ENCODE measurements around the gene PRKAR2B.

The PRKAR2B gene

DNA sequence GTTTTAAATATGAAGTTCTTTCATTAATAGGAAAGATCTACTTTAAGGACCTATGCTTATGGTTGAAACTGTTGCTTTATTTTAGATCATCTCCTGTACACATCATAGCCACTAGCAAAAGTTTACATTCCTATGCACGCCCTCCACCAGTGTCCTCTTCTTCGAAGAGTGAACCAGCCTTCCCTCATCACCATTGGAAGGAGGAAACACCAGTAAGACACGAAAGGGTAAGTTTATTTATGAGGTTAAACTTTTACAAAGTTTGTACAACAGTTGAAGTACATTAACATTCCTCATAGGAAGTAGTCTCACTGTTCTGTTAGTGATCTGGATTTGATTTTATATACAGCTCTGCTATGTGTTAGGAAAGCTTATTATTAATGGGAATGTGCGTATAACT, 141.2 kb downstream of the PRKAR2B start:
- no peak for DNase-seq (ENCODE audit: low spot score)

DNA sequence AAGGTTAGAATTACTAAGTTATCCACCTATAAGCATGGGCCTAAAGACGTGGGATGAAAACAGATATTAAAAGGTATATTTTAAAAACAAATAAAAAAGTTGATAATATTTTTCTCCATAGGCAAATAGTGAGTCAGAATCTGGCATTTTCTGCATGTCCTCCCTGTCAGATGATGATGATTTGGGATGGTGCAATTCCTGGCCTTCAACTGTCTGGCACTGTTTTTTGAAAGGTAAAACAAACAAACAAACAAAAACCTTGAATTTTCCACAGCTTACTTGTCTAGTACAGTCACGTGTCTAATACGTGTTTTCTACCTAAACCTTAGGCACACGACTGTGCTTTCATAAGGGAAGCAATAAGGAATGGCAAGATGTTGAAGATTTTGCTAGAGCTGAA, 141.7 kb downstream of the PRKAR2B start:
- DNase-seq (ENCODE audit: low spot score), result no peak

DNA sequence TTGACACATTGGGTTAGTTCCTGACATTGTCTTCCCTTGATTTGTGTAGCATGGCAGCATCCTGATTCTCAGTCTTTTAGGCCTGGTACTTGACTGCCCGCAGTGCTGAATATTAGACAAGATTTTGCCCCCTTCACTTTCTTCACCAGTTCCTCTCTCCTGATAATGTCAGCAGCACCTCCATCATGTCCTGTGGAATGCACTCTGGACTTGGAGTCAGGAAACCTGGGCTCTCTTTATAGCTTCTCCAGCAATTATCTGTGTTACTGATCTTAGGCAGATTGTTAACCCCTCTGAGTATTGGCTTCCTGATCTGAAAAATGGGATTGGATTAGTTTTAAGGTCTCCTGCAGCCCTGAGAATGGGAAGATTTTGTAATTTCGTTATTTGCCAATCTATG, 143.3 kb downstream of the PRKAR2B start:
- no peak for DNase-seq (ENCODE audit: low spot score)

DNA sequence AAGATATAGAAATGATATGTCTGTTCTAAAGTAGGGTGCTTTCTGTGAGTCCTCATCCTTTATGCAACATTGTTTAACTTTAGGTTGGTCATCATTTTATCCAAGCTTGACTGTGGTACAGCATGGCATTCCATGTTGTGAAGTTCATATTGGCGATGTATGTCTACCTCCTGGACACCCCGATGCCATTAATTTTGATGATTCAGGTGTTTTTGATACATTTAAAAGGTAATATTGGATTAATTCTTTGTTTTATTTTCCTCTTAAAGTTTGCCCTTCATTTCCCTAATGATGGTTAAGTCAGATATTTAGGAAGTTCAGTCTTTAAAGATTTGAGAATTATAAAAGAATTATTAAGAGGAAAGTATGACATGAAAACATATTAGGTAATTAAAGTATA, 145.6 kb downstream of the PRKAR2B start:
- no peak for DNase-seq (ENCODE audit: low spot score)

DNA sequence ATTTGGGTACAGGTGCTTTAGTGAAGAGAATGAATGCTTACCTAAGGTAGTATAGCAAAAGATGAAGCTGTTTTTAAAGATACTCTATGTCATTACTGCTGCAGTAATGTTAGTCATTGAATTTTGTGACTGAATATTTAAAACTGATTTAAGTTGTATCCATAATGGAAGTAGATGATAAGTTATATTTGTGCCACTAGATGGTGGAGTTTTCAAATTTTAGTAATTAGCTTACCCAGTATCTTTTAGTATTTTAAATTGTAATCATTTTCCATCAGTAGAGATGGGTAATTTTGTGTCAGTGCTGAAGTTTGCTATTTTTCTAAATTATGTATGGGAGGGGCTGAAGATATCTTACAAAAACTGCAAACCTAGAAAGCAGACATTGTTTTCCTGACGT, 149.5 kb downstream of the PRKAR2B start:
- no peak for DNase-seq (ENCODE audit: low spot score)

DNA sequence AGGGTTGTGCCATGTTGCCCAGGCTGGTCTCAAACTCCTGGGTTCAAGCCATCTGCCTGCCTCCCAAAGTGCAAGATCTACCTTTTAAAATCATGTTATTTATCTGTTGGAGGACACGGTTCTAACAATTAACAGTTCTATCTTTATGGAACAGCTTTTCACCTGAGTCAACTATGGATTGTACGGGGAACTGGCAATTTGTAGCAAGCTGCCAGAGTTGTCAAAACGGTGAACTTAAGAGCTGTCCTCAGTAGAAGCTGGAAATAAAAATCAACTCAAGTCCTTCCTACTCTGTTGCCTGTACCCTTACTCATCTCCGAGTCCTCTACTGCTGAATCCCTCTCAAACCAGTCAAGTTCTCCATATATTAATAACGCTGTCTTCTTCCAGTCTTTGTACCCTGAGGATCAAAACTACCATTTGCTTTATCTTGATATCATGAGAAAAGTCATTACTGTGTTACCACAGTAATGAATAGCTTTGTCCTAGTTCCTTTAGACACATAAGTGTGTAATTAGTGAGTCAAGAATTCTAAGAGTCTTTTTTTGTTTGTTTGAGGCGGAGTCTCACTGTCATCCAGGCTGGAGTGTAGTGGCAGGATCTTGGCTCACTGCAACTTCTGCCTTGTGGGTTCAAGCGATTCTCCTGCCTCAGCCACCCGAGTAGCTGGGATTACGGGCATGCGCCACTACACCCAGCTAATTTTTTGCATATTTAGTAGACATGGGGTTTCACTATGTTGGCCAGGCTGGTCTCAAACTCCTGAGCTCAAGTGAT, 152.5 kb downstream of the PRKAR2B start:
- no peak for DNase-seq (ENCODE audit: low spot score)

DNA sequence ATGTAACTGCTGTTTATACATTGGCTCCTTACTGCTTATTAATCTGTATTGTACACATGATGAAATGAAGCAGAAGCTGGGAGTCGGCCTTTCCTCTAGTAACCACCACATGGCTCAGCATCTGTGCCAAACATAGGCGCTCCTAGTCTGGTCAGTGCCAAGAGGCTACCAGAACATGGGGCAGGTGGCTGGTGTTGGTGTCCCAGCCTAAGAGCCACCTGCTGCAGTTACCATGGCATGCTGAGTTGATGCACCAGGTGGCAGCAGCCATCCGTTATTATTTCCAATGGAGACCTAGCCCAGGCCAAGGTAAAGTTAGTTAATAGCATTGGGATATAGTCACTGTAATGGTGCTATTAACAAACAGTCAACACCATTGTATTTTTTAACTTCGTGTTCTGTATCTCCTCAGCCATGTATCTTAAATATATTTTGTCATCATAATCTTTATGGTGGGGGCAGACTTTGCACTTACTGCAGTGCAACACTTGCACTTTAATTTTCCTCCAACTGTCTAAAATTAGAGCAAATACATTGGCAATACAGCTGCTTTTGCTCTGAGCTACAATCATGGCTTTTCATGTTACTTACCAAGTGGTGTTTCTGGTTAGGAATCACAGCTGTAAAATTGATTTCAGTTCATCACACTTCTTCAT, 157.4 kb downstream of the PRKAR2B start:
- DNase-seq (ENCODE audit: low spot score), result no peak

DNA sequence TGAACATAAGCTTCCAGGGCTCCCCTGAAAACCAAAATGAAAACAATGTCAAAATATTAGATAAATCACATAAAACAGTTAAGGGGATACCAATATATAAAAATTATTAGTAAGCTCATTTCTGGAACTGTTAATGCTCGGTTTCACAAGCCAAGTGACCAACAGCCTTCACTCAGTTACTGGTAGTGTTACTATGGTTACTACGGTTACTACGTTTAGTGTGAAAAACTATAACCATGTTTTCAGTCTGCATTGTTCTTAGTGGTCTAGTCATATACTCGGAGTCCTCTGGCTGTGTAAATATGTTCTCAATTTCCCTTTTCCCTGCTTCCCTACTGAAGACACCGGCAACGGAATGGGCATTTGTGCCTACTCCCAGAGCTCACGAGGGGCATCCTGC, 159.1 kb downstream of the PRKAR2B start:
- no peak for DNase-seq (ENCODE audit: low spot score)

DNA sequence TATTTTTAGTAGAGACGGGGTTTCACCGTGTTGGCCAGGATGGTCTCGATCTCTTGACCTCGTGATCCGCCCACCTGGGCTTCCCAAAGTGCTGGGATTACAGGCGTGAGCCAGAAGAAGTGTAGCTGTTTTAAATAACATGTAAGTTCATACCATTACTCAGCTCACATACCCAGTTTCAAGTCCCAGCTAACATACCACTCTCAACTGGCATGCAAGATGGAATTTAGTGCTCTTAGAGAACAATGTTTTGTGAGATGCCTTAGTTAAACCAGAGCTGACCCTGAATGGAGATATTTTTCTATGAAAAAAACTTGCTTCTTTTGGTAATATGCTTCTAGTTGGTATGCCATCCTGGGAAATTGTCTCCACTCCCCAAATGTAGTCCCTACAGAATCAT, 161.6 kb downstream of the PRKAR2B start:
- DNase-seq (ENCODE audit: low spot score), result no peak

DNA sequence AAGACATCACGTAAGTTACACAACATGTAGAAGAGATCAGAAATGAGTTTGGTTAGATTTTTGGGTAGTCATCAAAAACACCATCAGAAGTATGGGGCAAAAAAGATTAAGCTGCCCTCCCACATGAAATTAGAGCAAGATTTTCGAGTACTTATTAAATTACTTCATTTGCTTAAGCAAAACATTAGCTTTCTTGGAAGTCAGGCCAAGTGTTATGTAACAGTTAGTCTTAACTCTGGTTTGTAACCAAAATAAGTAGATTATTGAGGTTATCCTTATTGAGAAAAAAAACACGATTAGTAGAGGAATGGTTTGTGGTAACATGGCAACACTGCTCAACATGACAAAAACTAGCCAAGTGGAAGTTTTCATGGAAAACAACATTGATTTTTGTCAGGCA, 162.2 kb downstream of the PRKAR2B start:
- no peak for DNase-seq (ENCODE audit: low spot score)

DNA sequence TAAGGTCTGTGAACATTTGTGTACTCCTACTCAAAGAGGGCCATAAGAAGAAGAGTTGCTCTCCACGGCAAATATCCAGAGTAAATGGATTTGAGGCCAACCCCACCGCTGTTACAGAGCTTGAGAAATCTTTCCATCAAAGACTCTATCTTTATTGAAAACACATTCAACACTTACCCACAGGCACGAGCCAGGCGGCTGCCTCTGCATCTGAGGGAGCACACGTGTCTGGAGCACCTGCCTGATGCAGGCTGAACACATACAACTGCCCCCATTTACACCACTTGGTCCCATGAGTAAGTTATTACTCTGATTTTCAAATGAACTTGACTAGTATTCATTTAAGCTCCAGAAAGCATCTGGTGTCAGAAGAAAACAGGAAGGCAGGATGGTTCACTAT, 163.0 kb downstream of the PRKAR2B start:
- DNase-seq (ENCODE audit: low spot score), result no peak

DNA sequence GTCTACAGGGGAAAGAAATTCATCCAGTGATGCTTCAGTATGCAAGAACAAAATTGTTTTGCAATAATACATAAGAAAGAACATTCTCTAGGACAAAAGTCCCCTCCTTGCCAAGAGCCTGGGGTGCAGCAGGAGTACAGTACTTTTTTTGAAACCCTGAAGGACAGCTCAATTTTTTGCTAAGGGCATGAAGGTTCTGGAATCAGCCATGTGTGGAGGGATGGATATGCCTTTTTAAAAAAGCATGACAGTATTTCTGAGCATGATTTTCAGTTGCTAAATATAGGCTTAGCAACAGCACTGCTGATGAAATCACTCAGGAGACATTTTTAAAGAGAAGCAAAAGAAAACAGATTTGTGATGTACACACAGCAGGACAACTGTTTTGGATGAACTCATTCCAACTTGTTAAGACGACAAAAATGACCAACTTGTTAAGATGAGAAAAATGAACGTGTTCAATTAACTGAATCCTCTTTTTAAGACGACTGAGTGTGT, 163.6 kb downstream of the PRKAR2B start:
- no peak for DNase-seq (ENCODE audit: low spot score)

DNA sequence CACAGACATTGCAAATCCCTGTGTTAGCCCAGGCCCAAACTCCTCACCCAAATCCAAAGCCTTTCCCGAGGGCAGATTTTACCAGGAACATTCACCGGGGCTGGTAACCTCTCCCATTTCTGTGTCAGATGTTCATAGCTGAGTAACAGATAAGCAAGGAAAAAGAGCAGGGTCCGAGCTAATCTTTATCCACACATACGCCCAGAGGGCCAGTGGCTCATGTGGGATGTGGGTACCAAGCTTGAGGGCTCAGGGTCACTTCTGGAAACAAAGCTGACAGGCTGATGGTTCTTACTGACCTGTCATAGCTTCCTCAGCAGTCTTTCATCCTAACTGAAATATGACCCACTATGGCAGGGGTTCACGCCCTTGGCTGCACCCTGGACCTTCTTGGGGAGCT, 164.1 kb downstream of the PRKAR2B start:
- no peak for DNase-seq (ENCODE audit: low spot score)

DNA sequence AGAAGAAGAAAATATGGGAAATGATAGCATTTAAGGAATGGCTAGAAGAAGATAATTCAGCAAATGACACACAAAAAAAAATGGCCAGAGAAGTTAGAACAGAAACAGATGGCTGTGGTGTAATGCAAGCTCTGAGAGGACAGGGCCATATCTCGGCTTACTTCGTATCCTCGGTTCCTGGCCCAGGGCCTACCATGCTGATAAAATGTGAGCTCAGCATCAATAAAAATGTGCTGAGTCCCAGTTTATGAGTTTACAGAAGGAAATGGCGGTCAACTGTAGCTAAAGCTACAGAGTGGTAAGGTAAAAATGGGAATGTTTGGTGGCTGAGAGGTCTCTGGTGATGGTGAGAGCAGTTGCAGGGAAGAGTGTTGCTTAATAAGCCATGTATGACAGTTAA, 165.1 kb downstream of the PRKAR2B start:
- DNase-seq (ENCODE audit: low spot score), result no peak

DNA sequence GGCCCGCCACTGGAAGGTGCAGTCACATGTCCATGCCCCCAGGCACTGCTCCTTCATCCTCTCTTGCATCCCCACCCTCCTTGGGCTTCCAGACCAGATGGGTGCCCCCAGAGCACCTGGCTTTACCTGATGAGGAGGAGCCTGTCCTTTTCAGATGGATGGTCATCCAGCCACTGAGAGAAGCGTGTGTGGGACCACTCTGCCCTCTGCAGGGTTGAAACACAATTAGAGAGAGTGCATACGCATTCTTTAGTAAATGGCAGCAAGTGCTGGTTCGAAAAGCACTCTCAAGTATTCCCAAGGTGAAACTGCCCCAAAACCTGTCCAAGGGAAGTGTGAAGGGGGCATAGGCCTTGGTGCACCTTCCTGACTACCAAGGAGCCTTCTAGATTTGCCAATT, 165.9 kb downstream of the PRKAR2B start:
- DNase-seq (ENCODE audit: low spot score), result no peak
